Activated T-cell treated with anti-CD3 and anti-CD28 coated beads, Interleukin-2, amount 50 U/mL, for 24 hours (primary cell): Measurements from ENCODE around the gene TRMU.

Experiments used
- DNase-seq: peaks from one replicate; pipeline ENCODE4 v3.0.0-alpha.2; 2020
- H3K27ac Mint-ChIP-seq: 2 replicates; pipeline ENCODE4 v1.8.0; 2020; ENCODE audit warnings: mild to moderate bottlenecking, mixed read lengths
- H3K27me3 Mint-ChIP-seq: 2 replicates; pipeline ENCODE4 v1.8.0; 2020; ENCODE audit warnings: mixed read lengths
- H3K36me3 Mint-ChIP-seq: 2 replicates; pipeline ENCODE4 v1.8.0; 2020; ENCODE audit warnings: low read depth, mixed read lengths
- H3K4me1 Mint-ChIP-seq: 2 replicates; pipeline ENCODE4 v1.8.0; 2020; ENCODE audit warnings: low read depth, mixed read lengths
- H3K4me3 Mint-ChIP-seq: 2 replicates; pipeline ENCODE4 v1.8.0; 2020; ENCODE audit warnings: mild to moderate bottlenecking, moderate library complexity, mixed read lengths
- H3K9me3 Mint-ChIP-seq: 2 replicates; pipeline ENCODE4 v1.8.0; 2020; ENCODE audit warnings: mixed read lengths

Gene TRMU, protein sequence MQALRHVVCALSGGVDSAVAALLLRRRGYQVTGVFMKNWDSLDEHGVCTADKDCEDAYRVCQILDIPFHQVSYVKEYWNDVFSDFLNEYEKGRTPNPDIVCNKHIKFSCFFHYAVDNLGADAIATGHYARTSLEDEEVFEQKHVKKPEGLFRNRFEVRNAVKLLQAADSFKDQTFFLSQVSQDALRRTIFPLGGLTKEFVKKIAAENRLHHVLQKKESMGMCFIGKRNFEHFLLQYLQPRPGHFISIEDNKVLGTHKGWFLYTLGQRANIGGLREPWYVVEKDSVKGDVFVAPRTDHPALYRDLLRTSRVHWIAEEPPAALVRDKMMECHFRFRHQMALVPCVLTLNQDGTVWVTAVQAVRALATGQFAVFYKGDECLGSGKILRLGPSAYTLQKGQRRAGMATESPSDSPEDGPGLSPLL

DNA sequence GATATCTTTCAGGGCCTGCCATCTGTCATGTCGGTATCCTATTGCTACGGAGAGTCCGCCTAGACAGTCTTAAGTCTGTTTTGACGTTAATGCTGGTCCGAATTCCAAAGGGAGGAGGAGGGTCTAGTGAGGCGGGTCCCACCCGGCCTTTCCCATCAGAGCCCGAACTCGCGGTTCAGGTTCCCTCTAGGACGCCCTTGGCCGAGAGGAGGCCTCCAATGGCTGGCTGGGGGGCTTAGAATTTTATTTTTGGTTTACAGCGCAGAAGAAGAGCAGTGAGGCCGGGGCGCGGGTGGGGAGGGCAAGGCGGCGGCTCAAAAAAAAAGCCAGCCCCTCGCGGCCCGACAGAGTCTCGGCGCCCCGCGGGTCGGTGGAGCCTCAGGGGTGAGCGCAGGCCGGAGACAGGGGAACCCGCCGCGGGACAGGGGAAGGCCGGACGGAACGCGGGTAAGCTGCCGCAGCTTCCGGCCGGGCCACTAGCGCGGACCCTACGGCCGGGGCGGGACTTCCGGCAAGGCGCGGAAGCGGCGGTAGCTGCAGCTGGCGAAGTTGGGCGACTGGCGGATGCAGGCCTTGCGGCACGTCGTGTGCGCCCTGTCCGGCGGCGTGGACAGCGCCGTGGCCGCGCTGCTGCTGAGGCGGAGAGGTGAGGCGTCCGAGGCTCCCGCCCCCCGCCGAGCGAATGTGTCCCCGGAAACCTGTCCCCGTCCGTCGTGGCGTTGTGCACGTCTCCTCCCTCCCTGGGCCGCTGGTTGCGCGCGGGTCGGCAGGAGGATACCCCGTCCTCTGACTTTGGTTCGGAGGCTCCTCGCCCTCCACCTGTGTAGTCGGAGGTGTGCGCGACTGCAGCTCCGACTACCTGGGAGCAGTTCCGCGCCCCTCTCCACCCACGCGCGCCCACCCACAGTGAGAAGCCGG is at the start of gene TRMU:
Gene TRMU (plus strand): TSS at position 514 of the 918 bp plus-strand sequence. CDS start 51 bp downstream, at position 565.
- Mint-ChIP-seq H3K36me3 (peaks cover 73% of the 10 kb centered on the region), H3K27me3 (no peaks in the 10 kb centered on the region), H3K27ac (peak within 1 kb of the TSS; percentile 95), H3K9me3 (no peaks in the 10 kb centered on the region), H3K4me3 (peak within 1 kb of the TSS; percentile 96), H3K4me1 (peaks cover 42% of the 10 kb centered on the region)
- DNase-seq: peak; percentile 87

DNA sequence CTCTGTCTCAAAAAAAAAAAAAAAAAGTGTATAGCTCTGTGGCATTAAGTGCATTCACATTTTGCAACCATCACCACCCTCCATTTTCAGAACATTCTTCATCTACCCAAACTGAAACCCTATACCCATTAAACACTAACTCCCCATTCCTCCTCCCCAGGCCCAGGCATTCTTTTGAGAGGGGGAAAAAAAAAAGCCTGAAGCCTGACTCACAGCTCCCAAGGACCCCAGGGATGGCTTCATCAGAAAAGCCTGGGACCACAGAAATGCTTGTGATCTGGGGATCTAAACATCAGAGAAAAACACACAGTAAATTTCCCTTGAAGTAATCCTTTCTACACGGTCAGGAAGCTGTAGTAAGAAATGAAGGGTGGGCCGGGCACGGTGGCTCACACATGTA is 49.5 kb upstream of the TRMU start:
- Mint-ChIP-seq H3K4me3 (no peak overlapping the region), H3K27me3 (no peaks in the 10 kb centered on the region), H3K9me3 (no peaks in the 10 kb centered on the region), H3K4me1 (peaks cover 13% of the 10 kb centered on the region), H3K36me3 (peaks cover 27% of the 10 kb centered on the region), H3K27ac (no peak overlapping the region)
- DNase-seq: no peak

DNA sequence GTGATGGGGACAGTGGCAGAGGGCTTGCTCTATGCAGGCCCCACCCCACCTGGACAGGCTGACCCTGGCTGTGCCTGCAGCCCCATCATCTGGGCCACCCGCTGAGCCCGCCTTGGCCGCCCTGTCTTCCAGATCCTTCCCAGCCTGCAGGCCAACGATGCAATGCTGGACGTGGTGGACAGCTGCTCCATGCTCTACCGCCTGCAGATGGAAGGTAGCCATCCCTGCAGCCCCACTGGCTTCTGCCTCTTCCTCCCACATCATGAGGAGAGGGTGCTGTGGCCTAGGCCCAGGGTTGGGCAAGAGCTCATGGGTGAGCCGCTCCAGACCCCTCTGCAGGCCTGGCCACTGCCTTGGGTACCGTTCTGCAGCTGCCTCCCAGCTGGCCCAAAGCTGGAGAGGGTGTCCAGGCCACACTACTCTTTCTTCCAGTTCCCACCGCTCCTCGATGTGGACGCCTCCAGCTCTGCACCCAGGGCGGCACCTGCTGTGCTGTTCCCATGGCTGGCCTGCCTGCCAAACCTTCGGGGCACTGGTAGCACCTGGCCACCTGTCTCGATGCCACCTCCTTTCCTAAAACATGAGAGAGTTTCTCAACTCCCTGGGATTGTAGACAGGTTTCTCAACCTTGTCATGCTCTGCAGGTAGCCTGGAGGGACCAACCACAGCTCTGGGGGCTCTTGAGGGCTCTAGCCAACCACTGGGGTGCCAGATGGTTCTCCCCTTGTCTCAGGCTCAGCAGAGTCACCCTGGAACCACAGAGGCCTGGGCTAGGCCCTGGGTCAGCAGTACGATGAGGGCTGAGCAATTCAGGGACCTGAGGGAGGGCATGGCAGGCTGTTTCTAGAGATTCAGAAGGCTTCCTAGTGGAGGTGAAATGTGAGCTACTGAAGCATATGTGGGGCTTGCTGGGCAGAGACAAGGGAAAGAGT is 48.3 kb upstream of the TRMU start:
- peaks cover 22% of the 10 kb centered on the region for H3K36me3 Mint-ChIP-seq
- peaks cover 1% of the 10 kb centered on the region for H3K9me3 Mint-ChIP-seq
- peak overlapping the region; percentile 74 for H3K4me3 Mint-ChIP-seq
- peaks cover 13% of the 10 kb centered on the region for H3K4me1 Mint-ChIP-seq
- no peak for DNase-seq
- H3K27ac Mint-ChIP-seq: peak overlapping the region; percentile 81
- H3K27me3 Mint-ChIP-seq: no peaks in the 10 kb centered on the region

DNA sequence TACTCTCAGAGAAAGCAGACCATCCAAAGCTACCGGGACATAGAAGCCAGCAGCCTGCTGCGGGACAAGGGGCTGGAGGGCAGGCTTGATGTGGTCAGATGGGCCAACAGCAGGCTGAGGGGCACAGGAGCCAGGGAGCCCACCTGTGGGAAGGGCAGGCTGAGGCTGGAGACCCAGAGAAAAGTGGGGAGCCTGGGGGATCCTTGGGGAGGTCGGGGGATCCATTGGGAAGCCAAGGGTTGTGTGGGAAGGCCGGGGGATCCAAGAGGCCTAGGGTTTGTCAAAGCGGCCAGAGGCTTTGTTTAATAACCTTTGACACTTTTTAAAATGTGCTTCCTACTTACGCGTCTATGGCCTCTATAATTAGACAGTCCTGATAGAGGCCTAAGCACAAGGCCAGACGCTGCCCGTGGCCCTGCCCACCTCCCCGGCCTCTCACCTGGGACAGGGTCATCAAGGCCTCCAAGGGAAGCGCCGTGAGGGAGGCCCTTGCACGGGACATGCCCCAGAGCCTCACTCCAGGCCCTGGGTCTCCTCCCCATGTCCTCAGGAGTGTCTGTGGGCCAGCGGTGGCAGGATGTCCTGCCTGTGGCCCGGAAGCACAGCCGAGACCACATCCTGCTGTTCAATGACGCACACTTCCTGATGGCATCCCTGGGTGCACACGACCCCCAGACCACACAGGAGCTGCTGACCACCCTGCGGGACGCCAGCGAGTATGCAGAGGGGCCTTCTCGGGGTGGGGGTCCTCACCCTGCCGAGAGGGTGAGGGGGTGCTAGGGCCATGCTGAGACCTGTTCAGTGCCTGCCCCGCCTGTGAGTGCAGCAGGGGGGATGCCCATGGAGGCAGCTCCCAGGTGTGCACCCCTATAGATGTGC is 47.4 kb upstream of the TRMU start:
- Mint-ChIP-seq H3K4me1 (peaks cover 13% of the 10 kb centered on the region), H3K36me3 (peaks cover 31% of the 10 kb centered on the region), H3K27me3 (no peaks in the 10 kb centered on the region), H3K4me3 (peak overlapping the region; percentile 74), H3K9me3 (peaks cover 4% of the 10 kb centered on the region), H3K27ac (peak overlapping the region; percentile 81)
- DNase-seq: peak; percentile 45

DNA sequence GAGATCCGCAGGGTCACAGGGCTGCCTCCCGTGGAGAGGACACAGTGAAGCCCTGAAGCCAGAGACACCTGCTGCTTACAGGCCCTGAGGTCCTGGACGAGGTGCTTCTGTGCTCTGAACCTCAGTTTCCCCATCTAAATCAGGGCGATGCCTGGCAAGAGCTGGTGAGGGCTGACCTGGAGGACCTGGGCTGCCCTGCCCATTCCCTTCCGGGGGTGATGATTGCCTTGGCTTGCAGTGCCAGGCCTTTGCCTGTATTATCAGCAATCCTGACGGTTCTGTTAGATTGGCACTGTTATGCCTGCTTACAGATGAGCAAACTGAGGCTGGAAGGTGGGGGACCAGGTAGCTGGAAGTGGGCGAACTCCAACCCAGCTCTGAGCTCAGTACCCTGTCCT is 46.7 kb upstream of the TRMU start:
- H3K27ac Mint-ChIP-seq: no peak overlapping the region
- peaks cover 19% of the 10 kb centered on the region for H3K4me1 Mint-ChIP-seq
- peaks cover 32% of the 10 kb centered on the region for H3K36me3 Mint-ChIP-seq
- no peaks in the 10 kb centered on the region for H3K27me3 Mint-ChIP-seq
- peaks cover 4% of the 10 kb centered on the region for H3K9me3 Mint-ChIP-seq
- no peak overlapping the region for H3K4me3 Mint-ChIP-seq
- no peak for DNase-seq

DNA sequence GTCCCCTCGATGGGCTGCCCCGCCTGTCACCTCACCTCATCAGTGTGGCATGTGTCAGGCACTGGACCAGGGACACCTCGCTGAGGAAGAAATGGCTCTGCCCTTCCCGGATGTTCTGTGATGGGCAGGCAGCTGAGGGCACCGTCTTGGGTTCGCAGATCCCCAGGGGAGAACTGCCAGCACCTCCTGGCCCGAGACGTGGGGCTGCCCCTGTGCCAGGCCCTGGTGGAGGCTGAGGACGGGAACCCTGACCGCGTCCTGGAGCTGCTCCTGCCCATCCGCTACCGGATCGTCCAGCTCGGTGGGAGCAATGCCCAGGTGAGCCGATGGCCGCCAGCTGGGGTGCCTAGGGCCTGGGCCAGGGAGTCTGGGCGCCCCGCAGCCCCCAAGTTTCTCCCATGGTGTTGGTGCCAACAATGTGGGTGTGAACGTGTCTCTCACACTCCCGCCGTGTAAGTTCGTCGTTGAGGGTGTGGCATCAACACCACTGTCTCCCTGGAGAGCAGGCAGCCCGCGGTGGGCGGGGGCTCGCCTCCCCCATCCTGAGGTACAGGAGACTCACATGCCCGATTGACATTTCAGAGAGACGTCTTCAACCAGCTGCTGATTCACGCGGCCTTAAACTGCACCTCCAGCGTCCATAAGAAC is 46.1 kb upstream of the TRMU start:
- no peak overlapping the region for H3K27ac Mint-ChIP-seq
- no peaks in the 10 kb centered on the region for H3K27me3 Mint-ChIP-seq
- H3K4me1 Mint-ChIP-seq: peaks cover 19% of the 10 kb centered on the region
- no peak overlapping the region for H3K4me3 Mint-ChIP-seq
- H3K9me3 Mint-ChIP-seq: peaks cover 4% of the 10 kb centered on the region
- H3K36me3 Mint-ChIP-seq: peaks cover 27% of the 10 kb centered on the region
- DNase-seq: no peak

DNA sequence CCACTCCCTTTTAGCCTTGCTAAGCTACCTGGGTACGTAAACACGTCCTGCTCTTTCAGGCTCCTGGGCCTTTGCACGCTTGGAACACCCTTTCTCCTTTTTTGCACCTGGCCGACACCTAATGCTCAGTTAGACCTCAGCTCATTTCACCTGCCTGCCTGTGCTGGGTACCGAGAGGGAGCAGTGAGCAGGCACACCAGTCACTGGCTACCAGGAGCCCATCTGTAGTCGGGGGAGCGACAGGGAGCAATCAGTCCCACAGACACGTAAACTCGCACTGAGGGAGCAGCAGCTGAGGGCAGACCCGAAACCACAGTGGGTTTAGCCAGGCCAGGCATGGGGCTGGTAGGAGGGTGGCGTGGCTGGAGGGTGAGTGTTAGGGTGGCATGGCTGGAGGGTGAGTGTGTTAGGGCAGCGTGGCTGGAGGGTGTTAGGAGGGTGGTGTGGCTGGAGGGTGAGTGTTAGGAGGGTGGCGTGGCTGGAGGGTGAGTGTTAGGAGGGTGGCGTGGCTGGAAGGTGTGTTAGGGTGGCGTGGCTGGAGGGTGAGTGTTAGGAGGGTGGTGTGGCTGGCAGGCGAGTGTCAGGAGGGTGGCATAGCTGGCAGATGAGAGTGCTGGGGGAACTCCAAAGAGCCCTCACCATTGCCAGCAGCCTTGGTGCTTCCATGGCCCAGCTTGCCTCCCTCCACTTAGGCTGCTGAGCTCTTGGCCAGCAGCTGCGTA is 45.2 kb upstream of the TRMU start:
- no peak overlapping the region for H3K27ac Mint-ChIP-seq
- H3K4me1 Mint-ChIP-seq: peaks cover 20% of the 10 kb centered on the region
- H3K36me3 Mint-ChIP-seq: peaks cover 23% of the 10 kb centered on the region
- H3K27me3 Mint-ChIP-seq: no peaks in the 10 kb centered on the region
- no peak for DNase-seq
- no peak overlapping the region for H3K4me3 Mint-ChIP-seq
- peaks cover 4% of the 10 kb centered on the region for H3K9me3 Mint-ChIP-seq

DNA sequence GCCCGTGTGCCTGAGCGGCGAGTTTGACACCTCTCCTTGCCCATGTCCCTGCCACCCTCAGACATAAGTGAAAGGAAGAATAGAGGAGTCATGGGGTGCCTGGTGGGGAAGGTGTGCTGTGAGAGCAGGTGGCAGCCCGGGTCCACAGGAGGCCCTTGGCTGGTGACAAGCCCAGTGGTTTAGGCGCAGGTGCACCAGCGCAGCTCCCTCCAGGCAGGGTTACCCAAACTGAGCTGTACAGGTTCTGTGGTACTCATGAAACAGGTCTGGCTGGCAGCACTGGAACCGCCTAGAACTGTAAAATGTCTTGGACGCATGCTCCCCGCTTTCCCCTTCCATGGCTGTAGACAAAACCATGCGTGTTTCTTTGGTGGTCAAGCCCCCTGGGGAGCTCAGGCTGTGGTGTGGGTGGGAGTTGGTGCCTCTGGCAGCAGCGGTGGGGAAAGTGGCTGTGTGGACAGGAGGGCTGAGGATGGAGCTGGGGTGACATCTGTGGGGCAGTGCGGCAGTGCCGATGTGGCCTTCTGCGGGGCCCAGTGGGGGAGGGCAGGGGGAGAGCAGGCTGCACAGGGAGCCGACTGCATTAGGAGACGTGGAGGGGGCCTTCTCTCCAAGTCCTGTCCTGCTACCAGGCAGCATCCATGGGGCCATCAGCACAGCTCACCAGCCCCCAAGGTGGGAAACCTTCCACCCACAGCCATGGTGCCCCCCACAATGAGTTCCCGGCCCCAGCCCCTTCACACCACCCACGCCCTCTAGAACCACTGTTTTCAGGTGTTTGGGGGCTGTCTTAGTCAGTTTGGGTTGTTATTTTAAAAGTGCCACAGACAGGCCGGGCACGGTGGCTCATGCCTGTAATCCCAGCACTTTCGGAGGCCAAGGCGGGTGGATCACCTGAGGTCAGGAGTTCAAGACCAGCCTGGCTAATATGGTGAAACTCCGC is 44.4 kb upstream of the TRMU start:
- peaks cover 28% of the 10 kb centered on the region for H3K4me1 Mint-ChIP-seq
- H3K27me3 Mint-ChIP-seq: no peaks in the 10 kb centered on the region
- H3K27ac Mint-ChIP-seq: peak overlapping the region; percentile 55
- peaks cover 4% of the 10 kb centered on the region for H3K9me3 Mint-ChIP-seq
- peaks cover 20% of the 10 kb centered on the region for H3K36me3 Mint-ChIP-seq
- no peak overlapping the region for H3K4me3 Mint-ChIP-seq
- no peak for DNase-seq

DNA sequence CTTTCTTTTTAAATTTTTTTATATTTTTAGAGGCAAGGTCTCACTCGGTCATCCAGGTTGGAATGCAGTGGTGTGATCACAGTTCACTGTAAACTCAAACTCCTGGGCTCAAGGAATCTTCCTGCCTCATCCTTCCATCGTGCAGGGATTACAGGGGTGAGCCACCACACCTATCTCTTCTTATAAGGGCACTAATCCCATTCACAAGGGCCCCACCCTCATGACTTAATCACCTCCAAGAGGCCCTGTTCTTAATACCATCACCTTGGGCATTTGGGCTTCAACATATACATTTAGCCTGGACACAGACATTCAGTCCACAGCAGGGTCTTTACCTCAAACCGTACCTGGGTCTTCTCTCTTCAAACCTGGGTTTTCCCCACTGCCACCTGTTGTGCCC is 43.3 kb upstream of the TRMU start:
- Mint-ChIP-seq H3K4me3 (no peak overlapping the region), H3K4me1 (peaks cover 32% of the 10 kb centered on the region), H3K36me3 (peaks cover 25% of the 10 kb centered on the region), H3K27me3 (no peaks in the 10 kb centered on the region), H3K27ac (no peak overlapping the region), H3K9me3 (peaks cover 4% of the 10 kb centered on the region)
- no peak for DNase-seq

DNA sequence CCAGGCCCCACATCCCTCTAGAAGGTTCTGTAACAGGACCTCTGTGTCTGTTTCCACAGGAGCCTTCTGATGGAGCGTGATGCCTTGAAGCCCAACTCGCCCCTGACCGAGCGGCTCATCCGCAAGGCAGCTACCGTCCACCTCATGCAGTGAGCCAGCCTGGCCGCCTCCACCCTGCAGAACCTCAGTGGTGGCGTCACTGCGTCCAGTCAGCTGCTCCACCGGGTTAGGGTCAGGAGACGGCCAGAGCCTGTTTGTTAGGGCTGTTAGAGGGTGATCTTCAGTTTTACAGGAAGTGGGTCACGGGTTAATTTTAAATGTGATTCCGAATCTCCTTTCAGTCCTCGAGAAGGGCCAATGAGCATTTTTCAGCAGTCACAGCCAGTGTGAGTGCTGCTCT is 42.8 kb upstream of the TRMU start:
- Mint-ChIP-seq H3K4me1 (peaks cover 32% of the 10 kb centered on the region), H3K27me3 (peaks cover 4% of the 10 kb centered on the region), H3K9me3 (peaks cover 4% of the 10 kb centered on the region), H3K4me3 (no peak overlapping the region), H3K36me3 (peaks cover 27% of the 10 kb centered on the region), H3K27ac (no peak overlapping the region)
- DNase-seq: no peak

DNA sequence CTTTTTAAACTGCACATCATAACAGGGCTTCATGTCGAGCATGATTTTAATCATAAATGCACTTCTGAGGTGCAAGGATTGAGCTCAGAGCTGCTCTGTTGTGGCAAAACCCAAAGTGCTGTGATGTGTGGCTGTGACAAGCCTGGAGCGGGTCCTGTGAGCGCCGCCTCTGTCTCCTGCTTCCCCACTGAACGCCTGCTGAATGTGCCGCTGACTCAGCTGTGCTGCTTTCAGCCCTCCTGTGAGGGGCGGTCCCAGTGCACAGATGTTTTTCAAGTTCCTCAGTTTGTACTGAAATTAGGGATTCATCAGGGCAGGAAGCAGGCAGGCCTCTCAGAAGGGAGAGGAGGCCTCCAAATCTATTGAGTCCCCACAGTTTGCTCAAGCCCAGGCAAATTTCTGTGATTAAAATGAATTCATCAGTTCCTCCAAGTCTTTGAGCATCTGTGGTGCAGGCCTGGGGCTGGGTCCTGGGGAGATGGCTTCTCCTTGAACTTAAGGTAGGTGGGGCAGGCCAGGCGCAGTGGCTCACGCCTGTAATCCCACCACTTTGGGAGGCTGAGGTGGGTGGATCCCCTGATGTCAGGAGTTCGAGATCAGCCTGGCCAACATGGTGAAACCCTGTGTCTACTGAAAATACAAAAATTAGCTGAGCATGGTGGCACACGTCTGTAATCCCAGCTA is 41.8 kb upstream of the TRMU start:
- no peak for DNase-seq
- peaks cover 6% of the 10 kb centered on the region for H3K27me3 Mint-ChIP-seq
- no peak overlapping the region for H3K4me3 Mint-ChIP-seq
- no peak overlapping the region for H3K27ac Mint-ChIP-seq
- H3K9me3 Mint-ChIP-seq: peaks cover 4% of the 10 kb centered on the region
- H3K4me1 Mint-ChIP-seq: peaks cover 27% of the 10 kb centered on the region
- peaks cover 32% of the 10 kb centered on the region for H3K36me3 Mint-ChIP-seq
